NB4 (cell line): ENCODE data around the gene SH3BP5L.
"Not testable (repeated sequence)": the region's sequence is repeated elsewhere in the genome, so short reads cannot be mapped to it uniquely, and the experiment has no call there.

ENCODE experiments used
- CTCF ChIP-seq: IDR thresholded peaks from one replicate; pipeline ENCODE4 v1.5.1; 2012; ENCODE audit warnings: low read depth, low read length
- MAX ChIP-seq: IDR thresholded peaks from 2 replicates; pipeline ENCODE4 v1.6.1; 2011; ENCODE audit warnings: low read depth, low read length

GRCh38 chr1:248803501-248803900 is 22.2 kb downstream of the SH3BP5L start:
- not testable (repeated sequence) for TF ChIP-seq CTCF, MAX
